ENCODE measurements around the gene APOL1.

DNA sequence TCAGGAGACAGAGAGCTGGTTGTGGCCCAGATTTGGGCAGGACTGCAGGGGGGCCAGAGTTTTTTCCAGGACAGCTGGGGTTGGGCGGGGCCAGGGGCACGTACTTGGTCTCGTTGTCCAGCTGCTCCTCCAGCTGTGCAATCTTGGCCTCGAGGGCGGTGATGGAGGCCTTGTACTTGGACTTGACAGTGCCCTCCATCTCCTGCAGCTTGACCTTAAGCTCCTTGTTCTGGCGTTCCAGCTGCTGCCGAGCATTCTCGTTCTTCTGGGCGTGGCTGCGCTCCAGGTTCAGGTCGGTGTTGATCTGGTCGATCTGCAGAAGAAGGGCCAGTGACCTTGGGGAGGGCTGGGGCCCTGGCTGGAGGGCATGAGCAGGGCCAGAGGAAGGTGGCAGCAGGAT, 32.1 kb downstream of the APOL1 start:
- TF ChIP-seq, protein P1, sequence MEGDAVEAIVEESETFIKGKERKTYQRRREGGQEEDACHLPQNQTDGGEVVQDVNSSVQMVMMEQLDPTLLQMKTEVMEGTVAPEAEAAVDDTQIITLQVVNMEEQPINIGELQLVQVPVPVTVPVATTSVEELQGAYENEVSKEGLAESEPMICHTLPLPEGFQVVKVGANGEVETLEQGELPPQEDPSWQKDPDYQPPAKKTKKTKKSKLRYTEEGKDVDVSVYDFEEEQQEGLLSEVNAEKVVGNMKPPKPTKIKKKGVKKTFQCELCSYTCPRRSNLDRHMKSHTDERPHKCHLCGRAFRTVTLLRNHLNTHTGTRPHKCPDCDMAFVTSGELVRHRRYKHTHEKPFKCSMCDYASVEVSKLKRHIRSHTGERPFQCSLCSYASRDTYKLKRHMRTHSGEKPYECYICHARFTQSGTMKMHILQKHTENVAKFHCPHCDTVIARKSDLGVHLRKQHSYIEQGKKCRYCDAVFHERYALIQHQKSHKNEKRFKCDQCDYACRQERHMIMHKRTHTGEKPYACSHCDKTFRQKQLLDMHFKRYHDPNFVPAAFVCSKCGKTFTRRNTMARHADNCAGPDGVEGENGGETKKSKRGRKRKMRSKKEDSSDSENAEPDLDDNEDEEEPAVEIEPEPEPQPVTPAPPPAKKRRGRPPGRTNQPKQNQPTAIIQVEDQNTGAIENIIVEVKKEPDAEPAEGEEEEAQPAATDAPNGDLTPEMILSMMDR (IDR thresholded peaks at IDR 0.05; ENCODE audit: low read depth, low read length, poor library complexity, severe bottlenecking): no peak
- TF ChIP-seq EZH2phosphoT487 (IDR thresholded peaks at IDR 0.05; ENCODE audit: borderline replicate concordance, low read length): no peak
